HL-60 (cell line): ENCODE results near the gene NDUFA13.

Experiments
- DNase-seq, 2 experiments: peaks; one replicate each; pipeline ENCODE4 v3.0.0-alpha.2; 2010 to 2020; ENCODE audit warnings: low read depth in 1 of 2, low spot score in 1 of 2
- H3K27ac ChIP-seq: fragments of 250-450 bp; sonication (Bioruptor Pico); replicated peaks from 2 replicates; pipeline ENCODE4 v1.5.1; 2020; ENCODE audit warnings: mild to moderate bottlenecking, moderate library complexity
- H3K27me3 ChIP-seq: fragments of 250-450 bp; sonication (Bioruptor Pico); 2 replicates; pipeline ENCODE4 v1.5.1; 2021; ENCODE audit warnings: mild to moderate bottlenecking, moderate library complexity; ENCODE audit not compliant: insufficient read depth, poor library complexity, severe bottlenecking
- H3K4me3 ChIP-seq: replicated peaks from 2 replicates; pipeline ENCODE4 v1.5.1; 2011; ENCODE audit warnings: mild to moderate bottlenecking, control low read depth, low read length; ENCODE audit not compliant: insufficient read depth
- GABPA ChIP-seq: IDR thresholded peaks from 2 replicates; pipeline ENCODE4 v1.6.1; 2012; ENCODE audit warnings: low read depth
- POLR2AphosphoS5 ChIP-seq: IDR thresholded peaks from 2 replicates; pipeline ENCODE4 v1.6.1; 2012; ENCODE audit warnings: low read depth
- REST ChIP-seq: IDR thresholded peaks from 2 replicates; pipeline ENCODE4 v1.6.1; 2012; ENCODE audit warnings: low read depth; ENCODE audit not compliant: insufficient replicate concordance
- SPI1 ChIP-seq: IDR thresholded peaks from 2 replicates; pipeline ENCODE4 v1.6.1; 2012; ENCODE audit warnings: low read depth, mild to moderate bottlenecking, borderline replicate concordance
- TF ChIP-seq, protein P1 (sequence below): IDR thresholded peaks from one replicate; pipeline ENCODE4 v1.5.1; 2011; ENCODE audit warnings: low read length, control low read depth, inconsistent platforms; ENCODE audit not compliant: insufficient read depth

The NDUFA13 gene

GRCh38 chr19:19534556-19535265 lies 18.7 kb downstream of the NDUFA13 start:
- Histone ChIP-seq H3K27me3 (no peaks in the 10 kb centered on the region), H3K27ac (no peak overlapping the region), H3K4me3 (no peak overlapping the region)
- no peak for DNase-seq
- TF ChIP-seq SPI1 (no peak), POLR2AphosphoS5 (no peak), GABPA (no peak), REST (no peak)
- TF ChIP-seq, protein P1, sequence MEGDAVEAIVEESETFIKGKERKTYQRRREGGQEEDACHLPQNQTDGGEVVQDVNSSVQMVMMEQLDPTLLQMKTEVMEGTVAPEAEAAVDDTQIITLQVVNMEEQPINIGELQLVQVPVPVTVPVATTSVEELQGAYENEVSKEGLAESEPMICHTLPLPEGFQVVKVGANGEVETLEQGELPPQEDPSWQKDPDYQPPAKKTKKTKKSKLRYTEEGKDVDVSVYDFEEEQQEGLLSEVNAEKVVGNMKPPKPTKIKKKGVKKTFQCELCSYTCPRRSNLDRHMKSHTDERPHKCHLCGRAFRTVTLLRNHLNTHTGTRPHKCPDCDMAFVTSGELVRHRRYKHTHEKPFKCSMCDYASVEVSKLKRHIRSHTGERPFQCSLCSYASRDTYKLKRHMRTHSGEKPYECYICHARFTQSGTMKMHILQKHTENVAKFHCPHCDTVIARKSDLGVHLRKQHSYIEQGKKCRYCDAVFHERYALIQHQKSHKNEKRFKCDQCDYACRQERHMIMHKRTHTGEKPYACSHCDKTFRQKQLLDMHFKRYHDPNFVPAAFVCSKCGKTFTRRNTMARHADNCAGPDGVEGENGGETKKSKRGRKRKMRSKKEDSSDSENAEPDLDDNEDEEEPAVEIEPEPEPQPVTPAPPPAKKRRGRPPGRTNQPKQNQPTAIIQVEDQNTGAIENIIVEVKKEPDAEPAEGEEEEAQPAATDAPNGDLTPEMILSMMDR = no peak

DNA sequence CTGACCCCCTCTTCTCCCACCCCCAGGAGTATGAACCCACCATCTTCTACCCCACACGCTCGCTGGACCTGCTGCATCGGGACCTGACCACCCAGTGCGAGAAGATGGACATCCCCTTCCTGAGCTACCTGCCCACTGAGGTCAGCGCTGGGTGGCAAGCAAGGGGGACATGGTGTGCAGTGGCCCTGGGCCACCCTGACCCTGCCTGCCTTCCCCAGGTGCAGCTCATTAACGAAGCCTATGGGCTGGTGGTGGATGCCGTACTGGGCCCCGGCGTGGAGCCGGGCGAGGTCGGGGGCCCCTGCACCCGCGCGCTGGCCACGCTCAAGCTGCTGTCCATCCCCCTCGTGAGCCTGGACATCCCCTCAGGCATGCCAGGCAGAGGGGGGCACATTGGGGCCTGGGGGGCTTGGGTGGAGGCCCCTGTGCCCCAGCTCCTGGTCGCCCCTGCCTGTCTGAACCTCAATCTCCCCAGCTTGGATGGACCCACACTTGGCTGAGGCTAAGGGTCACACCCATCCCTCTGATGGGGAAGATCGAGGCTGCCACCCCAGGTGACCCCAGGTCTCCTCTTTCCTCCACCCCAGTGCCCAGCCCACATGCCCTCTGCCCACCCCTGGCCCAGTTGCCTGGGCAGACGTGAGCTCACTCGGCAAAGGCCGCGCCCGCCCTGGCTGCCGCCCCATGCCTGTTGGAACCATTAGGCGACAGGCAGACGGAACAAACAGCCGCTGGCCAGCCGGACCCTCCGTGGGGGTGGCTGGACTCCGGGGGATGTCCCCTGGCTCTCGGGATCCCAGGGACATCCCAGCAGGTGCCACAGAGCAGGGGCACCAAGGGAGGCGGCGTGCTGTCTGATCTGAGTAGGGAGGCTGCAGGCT lies 19.5 kb downstream of the NDUFA13 start:
- no peaks in the 10 kb centered on the region for H3K27me3 ChIP-seq
- DNase-seq = no peak
- no peak overlapping the region for H3K4me3 ChIP-seq
- no peak overlapping the region for H3K27ac ChIP-seq
- no peak for TF ChIP-seq SPI1

DNA sequence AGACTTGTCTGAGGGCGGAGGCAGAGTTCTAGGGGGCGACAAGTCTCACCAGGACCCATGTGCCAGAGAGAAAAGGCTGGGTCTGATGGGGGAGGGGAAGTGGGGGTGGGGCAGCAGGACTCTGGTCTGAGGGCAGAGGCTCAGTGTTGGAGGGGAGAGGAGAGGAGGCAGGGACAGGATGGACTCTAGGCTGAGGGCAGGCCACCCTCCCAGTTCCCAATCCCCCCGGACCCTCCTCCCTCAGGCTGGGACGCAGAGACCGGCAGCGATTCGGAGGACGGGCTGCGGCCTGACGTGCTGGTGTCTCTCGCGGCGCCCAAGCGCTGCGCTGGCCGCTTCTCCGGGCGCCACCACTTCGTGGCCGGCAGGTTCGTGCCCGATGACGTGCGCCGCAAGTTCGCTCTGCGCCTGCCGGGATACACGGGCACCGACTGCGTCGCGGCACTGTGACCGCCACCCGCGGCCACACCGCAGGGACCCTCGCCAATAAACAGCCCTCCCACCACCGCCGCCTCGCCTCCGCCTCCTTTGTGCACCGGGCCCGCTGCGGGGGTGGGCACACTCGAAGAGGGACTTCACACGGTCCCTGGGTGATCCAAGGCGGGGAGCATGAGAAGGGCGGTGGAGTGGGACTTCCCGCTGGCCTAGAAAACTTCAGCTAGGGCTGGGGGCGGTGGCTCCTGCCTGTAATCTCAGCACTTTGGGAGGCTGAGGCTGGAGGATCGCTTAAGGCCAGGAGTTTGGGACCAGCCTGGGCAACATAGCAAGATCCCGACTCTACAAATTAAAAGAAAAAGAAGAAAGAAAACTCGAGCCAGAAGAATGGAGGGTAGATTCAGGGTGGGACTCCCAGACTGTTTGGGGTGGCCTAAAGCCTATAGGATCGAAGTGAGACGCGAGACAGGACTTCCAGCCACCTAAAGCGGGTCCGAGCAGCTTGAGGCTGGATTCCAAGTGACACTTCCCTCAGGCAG lies 21.3 kb downstream of the NDUFA13 start:
- no peak overlapping the region for H3K27ac ChIP-seq
- TF ChIP-seq SPI1 (no peak), GABPA (no peak), POLR2AphosphoS5 (no peak), REST (no peak)
- TF ChIP-seq, protein P1 = no peak
- no peak for DNase-seq
- no peaks in the 10 kb centered on the region for H3K27me3 ChIP-seq
- no peak overlapping the region for H3K4me3 ChIP-seq
